IMR-90 (cell line): ENCODE results near the gene PLXDC2. TPM values are rescaled to one million over a fixed set of nuclear protein-coding genes. Genes with fewer than 3 reads are reported as not detected.

Experiments used
- ATAC-seq: fragments of 200-7000 bp; cut with Tn5 transposase; 2 replicates; pipeline ENCODE4 v1.9.1; 2020; ENCODE audit warnings: low read depth, mild to moderate bottlenecking, moderate library complexity
- BruUV-seq: library from RNA; stranded (reverse); fragments of 400-500 nt; replicated peaks from 2 replicates; lab custom pipeline; 2021; lab: Mats Ljungman, UMichigan
- CTCF ChIA-PET: fragments of 300-600 bp; formaldehyde crosslinking; extraction: SDS; loops from one replicate; lab custom pipeline; 2021; ENCODE audit warnings: antibody characterized with exemption; lab: Yijun Ruan, JAX
- POLR2A ChIA-PET: fragments of 300-600 bp; sonication (Branson Sonifier 250); formaldehyde crosslinking; loops from one replicate; lab custom pipeline; 2022; ENCODE audit warnings: antibody characterized with exemption; ENCODE audit not compliant: unreplicated experiment; lab: Charles Lee
- DNase-seq: peaks from one replicate; pipeline ENCODE4 v3.0.0; 2013
- H2AFZ ChIP-seq: replicated peaks from 2 replicates; pipeline ENCODE3; 2013; ENCODE audit warnings: low read length, mild to moderate bottlenecking; ENCODE audit not compliant: poor library complexity
- H2AK5ac ChIP-seq: 2 replicates; pipeline ENCODE4 v1.6.1; 2013; ENCODE audit warnings: low read depth, low read length, inconsistent platforms
- H2AK9ac ChIP-seq: replicated peaks from 2 replicates; pipeline ENCODE3; 2013; ENCODE audit warnings: mild to moderate bottlenecking, low read depth, low read length, moderate library complexity; ENCODE audit not compliant: poor library complexity
- H2BK120ac ChIP-seq: 2 replicates; pipeline ENCODE4 v1.6.1; 2013; ENCODE audit warnings: low read depth, low read length, inconsistent platforms
- H2BK15ac ChIP-seq: 3 replicates; pipeline ENCODE4 v1.6.1; 2013; ENCODE audit warnings: low read depth, low read length, inconsistent platforms
- H2BK20ac ChIP-seq: 2 replicates; pipeline ENCODE4 v1.6.1; 2013; ENCODE audit warnings: low read depth, mild to moderate bottlenecking, inconsistent platforms, low read length, moderate library complexity
- H2BK5ac ChIP-seq: 2 replicates; pipeline ENCODE4 v1.6.1; 2013; ENCODE audit warnings: mild to moderate bottlenecking, low read depth, low read length, inconsistent platforms; ENCODE audit not compliant: poor library complexity, severe bottlenecking
- H3K14ac ChIP-seq: replicated peaks from 2 replicates; pipeline ENCODE4 v1.6.1; 2013; ENCODE audit warnings: low read depth, low read length, inconsistent platforms
- H3K18ac ChIP-seq: 2 replicates; pipeline ENCODE4 v1.6.1; 2013; ENCODE audit warnings: low read depth, low read length, control low read depth
- H3K23ac ChIP-seq: 2 replicates; pipeline ENCODE4 v1.6.1; 2013; ENCODE audit warnings: low read depth, low read length, inconsistent platforms
- H3K27ac ChIP-seq: 2 replicates; pipeline ENCODE4 v1.5.1; 2013; ENCODE audit warnings: mild to moderate bottlenecking, control low read depth, low read length; ENCODE audit not compliant: insufficient read depth
- H3K27me3 ChIP-seq: 2 replicates; pipeline ENCODE4 v1.6.1; 2013; ENCODE audit warnings: low read length; ENCODE audit not compliant: control insufficient read depth, insufficient read depth
- H3K36me3 ChIP-seq: 2 replicates; pipeline ENCODE4 v1.6.1; 2013; ENCODE audit warnings: low read length, mixed read lengths; ENCODE audit not compliant: control insufficient read depth, insufficient read depth
- H3K4ac ChIP-seq: 2 replicates; pipeline ENCODE4 v1.6.1; 2013; ENCODE audit warnings: low read depth, low read length, inconsistent platforms
- H3K4me1 ChIP-seq: 2 replicates; pipeline ENCODE4 v1.6.1; 2013; ENCODE audit warnings: low read length, mixed read lengths; ENCODE audit not compliant: control insufficient read depth, insufficient read depth
- H3K4me2 ChIP-seq: 2 replicates; pipeline ENCODE4 v1.6.1; 2013; ENCODE audit warnings: low read depth, mild to moderate bottlenecking, control low read depth, low read length, moderate library complexity
- H3K4me3 ChIP-seq: 2 replicates; pipeline ENCODE4 v1.5.1; 2013; ENCODE audit warnings: low read depth, mild to moderate bottlenecking, control low read depth, low read length, moderate library complexity; ENCODE audit not compliant: insufficient read depth
- H3K56ac ChIP-seq: 2 replicates; pipeline ENCODE4 v1.6.1; 2013; ENCODE audit warnings: low read length, inconsistent platforms; ENCODE audit not compliant: insufficient read depth; ENCODE audit errors: extremely low read depth
- H3K79me1 ChIP-seq, 2 experiments: 2 replicates each; pipeline ENCODE4 v1.6.1; 2013; ENCODE audit warnings: low read length in 2 of 2, inconsistent platforms in 1 of 2, low read depth in 1 of 2
- H3K9ac ChIP-seq: 2 replicates; pipeline ENCODE4 v1.6.1; 2013; ENCODE audit warnings: low read depth, low read length, control low read depth
- H3K9me1 ChIP-seq: 2 replicates; pipeline ENCODE4 v1.6.1; 2013; ENCODE audit warnings: low read length, inconsistent platforms; ENCODE audit not compliant: insufficient read depth
- H3K9me3 ChIP-seq: 2 replicates; pipeline ENCODE4 v1.6.1; 2013; ENCODE audit warnings: low read length; ENCODE audit not compliant: control insufficient read depth, insufficient read depth
- H4K20me1 ChIP-seq: 2 replicates; pipeline ENCODE4 v1.6.1; 2013; ENCODE audit warnings: low read length, inconsistent platforms; ENCODE audit not compliant: insufficient read depth
- H4K5ac ChIP-seq: 2 replicates; pipeline ENCODE4 v1.6.1; 2013; ENCODE audit warnings: mild to moderate bottlenecking, low read depth, low read length, control low read depth
- H4K8ac ChIP-seq, 2 experiments: 2 replicates each; pipeline ENCODE4 v1.6.1; 2013; ENCODE audit warnings: low read depth in 2 of 2, low read length in 2 of 2, control low read depth in 1 of 2, inconsistent platforms in 1 of 2
- H4K91ac ChIP-seq: 2 replicates; pipeline ENCODE4 v1.6.1; 2013; ENCODE audit warnings: low read depth, low read length, inconsistent platforms; ENCODE audit not compliant: insufficient read depth
- BHLHE40 ChIP-seq: fragments of 150-350 bp; IDR thresholded peaks from 2 replicates; pipeline ENCODE4 v1.6.1; 2016; ENCODE audit warnings: mild to moderate bottlenecking, low read depth, low read length
- CEBPB ChIP-seq: IDR thresholded peaks from 2 replicates; pipeline ENCODE4 v1.6.1; 2012; ENCODE audit warnings: low read depth, low read length, improper control_type of control experiment
- CHD1 ChIP-seq: IDR thresholded peaks from 2 replicates; pipeline ENCODE4 v1.6.1; 2012; ENCODE audit warnings: low read depth, low read length, improper control_type of control experiment
- MAFK ChIP-seq: IDR thresholded peaks from 2 replicates; pipeline ENCODE4 v1.6.1; 2012; ENCODE audit warnings: low read depth, low read length, improper control_type of control experiment
- MXI1 ChIP-seq: IDR thresholded peaks from 2 replicates; pipeline ENCODE4 v1.6.1; 2012; ENCODE audit warnings: low read depth, mild to moderate bottlenecking, low read length, moderate library complexity, borderline replicate concordance
- RAD21 ChIP-seq: IDR thresholded peaks from 2 replicates; pipeline ENCODE4 v1.6.1; 2012; ENCODE audit warnings: low read length, improper control_type of control experiment
- RCOR1 ChIP-seq: IDR thresholded peaks from 2 replicates; pipeline ENCODE4 v1.6.1; 2012; ENCODE audit warnings: mild to moderate bottlenecking, low read length, improper control_type of control experiment; ENCODE audit not compliant: insufficient replicate concordance
- RFX5 ChIP-seq: IDR thresholded peaks from 2 replicates; pipeline ENCODE4 v1.8.0; 2012; ENCODE audit warnings: low read depth, mild to moderate bottlenecking, low read length, moderate library complexity
- SMC3 ChIP-seq: fragments of 150-350 bp; IDR thresholded peaks from 2 replicates; pipeline ENCODE4 v1.6.1; 2016; ENCODE audit warnings: low read depth, mild to moderate bottlenecking, antibody characterized with exemption, low read length, moderate library complexity
- WGBS, 2 experiments: methylation state at CpG; one replicate each; pipeline versions ENCODE4 v1.1.5 to v1.1.7; 2013; ENCODE audit warnings: missing lambda C conversion rate in 2 of 2; ENCODE audit not compliant: insufficient read length in 1 of 2; ENCODE audit errors: extremely low coverage in 2 of 2; 5-methylcytosine and 5-hydroxymethylcytosine counted together
- dilution Hi-C: fragments of 300-500 bp; cut with HindIII; formaldehyde crosslinking; loops from one replicate; pipeline ENCODE4 v1.14.3; 2018; ENCODE audit warnings: low sequenced_read_pairs; ENCODE audit not compliant: unreplicated experiment
- in situ Hi-C: fragments of 300-500 bp; cut with MboI; formaldehyde crosslinking; loops from 3 replicates; pipeline ENCODE4 v1.14.3; 2019; ENCODE audit warnings: low sequenced_read_pairs, inconsistent platforms, mixed read lengths
- intact Hi-C: fragments of 100-400 bp; cut with micrococcal nuclease; formaldehyde crosslinking; loops from 2 replicates; pipeline ENCODE4 v1.10.0; 2022
- polyA plus RNA-seq, 3 experiments: library from polyadenylated mRNA; depleted of rRNA; stranded (reverse); fragments of >200 nt; gene quantifications; 2 replicates each; pipeline ENCODE4 v1.2.3, GENCODE V29; 2012; ENCODE audit warnings: low replicate concordance in 1 of 3
- total RNA-seq: library from RNA; depleted of rRNA; stranded (reverse); fragments of >200 nt; gene quantifications from 2 replicates; pipeline ENCODE4 v1.2.3, GENCODE V29; 2012
- TF ChIP-seq, protein P1 (sequence below): conservative IDR thresholded peaks from 2 replicates; pipeline ENCODE4 v1.5.1; 2012; ENCODE audit warnings: mild to moderate bottlenecking, low read depth, low read length, improper control_type of control experiment
- TF ChIP-seq, protein P2 (sequence below): fragments of 150-350 bp; IDR thresholded peaks from 2 replicates; pipeline ENCODE4 v1.6.1; 2016; ENCODE audit warnings: low read depth, mild to moderate bottlenecking, low read length, moderate library complexity, borderline replicate concordance
- TF ChIP-seq, protein P3 (sequence below): fragments of 150-350 bp; IDR thresholded peaks from 2 replicates; pipeline ENCODE4 v1.6.1; 2017; ENCODE audit warnings: mild to moderate bottlenecking, antibody characterized with exemption, low read length, low read depth

Gene PLXDC2
- total and polyA plus RNA-seq, 2 of the 4 experiments (the other 2 are of a cell fraction): 3.2 to 6.1 TPM

DNA sequence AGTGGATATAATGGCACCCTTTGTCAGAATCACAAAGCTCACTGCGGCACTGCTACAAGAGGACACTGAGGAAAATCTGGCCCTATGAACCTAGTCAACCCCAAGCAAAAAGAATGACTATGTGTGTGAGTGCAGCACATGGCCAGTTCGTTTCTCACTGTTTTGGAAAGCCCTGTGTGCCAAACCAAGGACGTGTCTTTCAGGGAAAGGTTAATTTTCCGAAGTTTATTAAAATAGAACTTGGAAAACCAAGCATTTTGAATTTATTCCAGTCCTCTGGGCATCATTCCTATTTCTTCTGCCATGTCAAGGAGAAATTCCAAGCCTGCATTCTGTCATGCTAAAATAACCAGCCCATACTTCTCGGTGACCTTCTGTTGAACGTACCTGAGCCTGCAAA is 471.8 kb downstream of the PLXDC2 start:
- Histone ChIP-seq H2BK20ac (no peak overlapping the region), H3K36me3 (no peaks in the 10 kb centered on the region), H2BK15ac (no peak overlapping the region), H3K4me1 (no peaks in the 10 kb centered on the region), H3K27ac (no peak overlapping the region), H3K79me1 (no peaks in the 10 kb centered on the region), H3K23ac (no peak overlapping the region), H3K9ac (no peak overlapping the region), H2BK120ac (no peak overlapping the region), H3K27me3 (no peaks in the 10 kb centered on the region), H3K4me2 (no peak overlapping the region), H3K56ac (no peak overlapping the region), H4K8ac (no peak overlapping the region), H2AK9ac (no peak overlapping the region), H4K91ac (no peak overlapping the region), H3K4me3 (no peak overlapping the region), H4K20me1 (no peaks in the 10 kb centered on the region), H3K18ac (no peak overlapping the region), H3K14ac (no peak overlapping the region), H3K9me1 (no peaks in the 10 kb centered on the region), H3K9me3 (no peaks in the 10 kb centered on the region), H4K5ac (no peak overlapping the region), H2BK5ac (no peak overlapping the region), H3K4ac (no peak overlapping the region), H2AK5ac (no peak overlapping the region), H2AFZ (peak overlapping the region; percentile 49)
- in situ Hi-C loops (no loop called here), dilution Hi-C loops (no loop called here), intact Hi-C loops (no loop called here)
- ChIA-PET POLR2A (no interaction called here), CTCF (no interaction called here)
- 19% methylated on average over 3 of the region's 6 CpGs; no CpG with 5 or more reads in 1 of the 2 experiments for WGBS, 2 experiments
- ATAC-seq (no peak), DNase-seq (no peak)
- no TSS peak for BruUV-seq
- TF ChIP-seq CEBPB (no peak), RFX5 (no peak), SMC3 (no peak), BHLHE40 (no peak), RAD21 (no peak), CHD1 (no peak), MXI1 (no peak), RCOR1 (no peak), MAFK (no peak)
- TF ChIP-seq, protein P1, sequence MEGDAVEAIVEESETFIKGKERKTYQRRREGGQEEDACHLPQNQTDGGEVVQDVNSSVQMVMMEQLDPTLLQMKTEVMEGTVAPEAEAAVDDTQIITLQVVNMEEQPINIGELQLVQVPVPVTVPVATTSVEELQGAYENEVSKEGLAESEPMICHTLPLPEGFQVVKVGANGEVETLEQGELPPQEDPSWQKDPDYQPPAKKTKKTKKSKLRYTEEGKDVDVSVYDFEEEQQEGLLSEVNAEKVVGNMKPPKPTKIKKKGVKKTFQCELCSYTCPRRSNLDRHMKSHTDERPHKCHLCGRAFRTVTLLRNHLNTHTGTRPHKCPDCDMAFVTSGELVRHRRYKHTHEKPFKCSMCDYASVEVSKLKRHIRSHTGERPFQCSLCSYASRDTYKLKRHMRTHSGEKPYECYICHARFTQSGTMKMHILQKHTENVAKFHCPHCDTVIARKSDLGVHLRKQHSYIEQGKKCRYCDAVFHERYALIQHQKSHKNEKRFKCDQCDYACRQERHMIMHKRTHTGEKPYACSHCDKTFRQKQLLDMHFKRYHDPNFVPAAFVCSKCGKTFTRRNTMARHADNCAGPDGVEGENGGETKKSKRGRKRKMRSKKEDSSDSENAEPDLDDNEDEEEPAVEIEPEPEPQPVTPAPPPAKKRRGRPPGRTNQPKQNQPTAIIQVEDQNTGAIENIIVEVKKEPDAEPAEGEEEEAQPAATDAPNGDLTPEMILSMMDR: no peak
- TF ChIP-seq, protein P2, sequence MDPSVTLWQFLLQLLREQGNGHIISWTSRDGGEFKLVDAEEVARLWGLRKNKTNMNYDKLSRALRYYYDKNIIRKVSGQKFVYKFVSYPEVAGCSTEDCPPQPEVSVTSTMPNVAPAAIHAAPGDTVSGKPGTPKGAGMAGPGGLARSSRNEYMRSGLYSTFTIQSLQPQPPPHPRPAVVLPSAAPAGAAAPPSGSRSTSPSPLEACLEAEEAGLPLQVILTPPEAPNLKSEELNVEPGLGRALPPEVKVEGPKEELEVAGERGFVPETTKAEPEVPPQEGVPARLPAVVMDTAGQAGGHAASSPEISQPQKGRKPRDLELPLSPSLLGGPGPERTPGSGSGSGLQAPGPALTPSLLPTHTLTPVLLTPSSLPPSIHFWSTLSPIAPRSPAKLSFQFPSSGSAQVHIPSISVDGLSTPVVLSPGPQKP: no peak
- TF ChIP-seq, protein P3, sequence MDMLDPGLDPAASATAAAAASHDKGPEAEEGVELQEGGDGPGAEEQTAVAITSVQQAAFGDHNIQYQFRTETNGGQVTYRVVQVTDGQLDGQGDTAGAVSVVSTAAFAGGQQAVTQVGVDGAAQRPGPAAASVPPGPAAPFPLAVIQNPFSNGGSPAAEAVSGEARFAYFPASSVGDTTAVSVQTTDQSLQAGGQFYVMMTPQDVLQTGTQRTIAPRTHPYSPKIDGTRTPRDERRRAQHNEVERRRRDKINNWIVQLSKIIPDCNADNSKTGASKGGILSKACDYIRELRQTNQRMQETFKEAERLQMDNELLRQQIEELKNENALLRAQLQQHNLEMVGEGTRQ: no peak
